Liver (tissue), 9 donors: ENCODE measurements around the gene FEV. TPM values are rescaled to one million over a fixed set of nuclear protein-coding genes. Genes with fewer than 3 reads are reported as not detected.

ENCODE experiments used
- DNase-seq: peaks from one replicate; pipeline ENCODE4 v3.0.0-alpha.2; 2017; ENCODE audit warnings: low spot score
- H3K27ac ChIP-seq, 2 donors: one replicate each; pipeline ENCODE4 v1.7.0; 2013; ENCODE audit warnings: inconsistent platforms in 2 of 2, low read length in 2 of 2, control low read depth in 1 of 2, low read depth in 1 of 2, mild to moderate bottlenecking in 1 of 2
- H3K27me3 ChIP-seq, 4 donors: one replicate each; pipeline versions ENCODE4 v1.6.1 to v1.7.0; 2013; ENCODE audit warnings: low read length in 3 of 4, inconsistent platforms in 1 of 4, mild to moderate bottlenecking in 1 of 4, moderate library complexity in 1 of 4; ENCODE audit not compliant: control insufficient read depth in 4 of 4, insufficient read depth in 4 of 4
- H3K36me3 ChIP-seq, 4 donors: one replicate each; pipeline versions ENCODE4 v1.6.1 to v1.7.0; 2013; ENCODE audit warnings: low read length in 3 of 4, mild to moderate bottlenecking in 3 of 4, low read depth in 1 of 4, moderate library complexity in 1 of 4; ENCODE audit not compliant: control insufficient read depth in 4 of 4, insufficient read depth in 3 of 4
- H3K4me1 ChIP-seq, 4 donors: one replicate each; pipeline versions ENCODE4 v1.6.1 to v1.7.0; 2013; ENCODE audit warnings: low read length in 3 of 4, mild to moderate bottlenecking in 3 of 4, moderate library complexity in 1 of 4; ENCODE audit not compliant: control insufficient read depth in 4 of 4, insufficient read depth in 4 of 4
- H3K4me3 ChIP-seq, 3 donors: one replicate each; pipeline versions ENCODE4 v1.6.1 to v1.7.0; 2013; ENCODE audit warnings: low read length in 3 of 3, control low read depth in 1 of 3, low read depth in 1 of 3, mild to moderate bottlenecking in 1 of 3
- H3K9ac ChIP-seq, 2 donors: one replicate each; pipeline ENCODE4 v1.7.0; 2013; ENCODE audit warnings: low read length in 2 of 2, mild to moderate bottlenecking in 2 of 2, moderate library complexity in 2 of 2, control low read depth in 1 of 2, low read depth in 1 of 2
- H3K9me3 ChIP-seq, 4 donors: one replicate each; pipeline versions ENCODE4 v1.6.1 to v1.7.0; 2013; ENCODE audit warnings: low read length in 3 of 4; ENCODE audit not compliant: control insufficient read depth in 4 of 4
- ATF3 ChIP-seq: IDR thresholded peaks from 2 replicates; pipeline ENCODE4 v1.6.1; 2016; ENCODE audit warnings: antibody characterized with exemption
- CTCF ChIP-seq: fragments of 150-350 bp; IDR thresholded peaks from 2 replicates; pipeline ENCODE4 v1.5.1; 2017; ENCODE audit warnings: improper control_type of control experiment, low read depth, low read length; ENCODE audit not compliant: missing input control
- EGR1 ChIP-seq, 2 donors: IDR thresholded peaks; 2 replicates each; pipeline ENCODE4 v1.6.1; 2016 to 2018; ENCODE audit warnings: antibody characterized with exemption in 2 of 2, low read depth in 2 of 2
- FOXA1 ChIP-seq: IDR thresholded peaks from 2 replicates; pipeline ENCODE4 v1.6.1; 2016; ENCODE audit warnings: antibody characterized with exemption
- FOXA2 ChIP-seq: IDR thresholded peaks from 2 replicates; pipeline ENCODE4 v1.6.1; 2016; ENCODE audit warnings: antibody characterized with exemption
- GABPA ChIP-seq, 2 donors: IDR thresholded peaks in 1 of 2; conservative IDR thresholded peaks in 1 of 2; 2 replicates each; pipeline ENCODE4 v1.6.1; 2016; ENCODE audit warnings: antibody characterized with exemption in 2 of 2, mild to moderate bottlenecking in 1 of 2, moderate library complexity in 1 of 2
- HNF4A ChIP-seq, 2 donors: conservative IDR thresholded peaks; 2 replicates each; pipeline ENCODE4 v1.6.1; 2016; ENCODE audit warnings: antibody characterized with exemption in 2 of 2, mild to moderate bottlenecking in 2 of 2
- HNF4G ChIP-seq: IDR thresholded peaks from 2 replicates; pipeline ENCODE4 v1.6.1; 2016; ENCODE audit warnings: antibody characterized with exemption
- JUND ChIP-seq, 2 donors: IDR thresholded peaks; 2 replicates each; pipeline ENCODE4 v1.6.1; 2016; ENCODE audit warnings: antibody characterized with exemption in 2 of 2
- MAX ChIP-seq: IDR thresholded peaks from 2 replicates; pipeline ENCODE4 v1.6.1; 2016; ENCODE audit warnings: antibody characterized with exemption
- NR2F2 ChIP-seq: IDR thresholded peaks from 2 replicates; pipeline ENCODE4 v1.6.1; 2016; ENCODE audit warnings: antibody characterized with exemption
- RAD21 ChIP-seq, 2 donors: IDR thresholded peaks; 2 replicates each; pipeline ENCODE4 v1.6.1; 2016; ENCODE audit warnings: antibody characterized with exemption in 2 of 2, mild to moderate bottlenecking in 2 of 2
- RXRA ChIP-seq, 2 donors: IDR thresholded peaks; 2 replicates each; pipeline ENCODE4 v1.6.1; 2017 to 2018; ENCODE audit warnings: antibody characterized with exemption in 2 of 2, mild to moderate bottlenecking in 1 of 2
- SP1 ChIP-seq: IDR thresholded peaks from 2 replicates; pipeline ENCODE4 v1.6.1; 2018; ENCODE audit warnings: antibody characterized with exemption, mild to moderate bottlenecking
- TAF1 ChIP-seq: conservative IDR thresholded peaks from 2 replicates; pipeline ENCODE4 v1.6.1; 2016; ENCODE audit warnings: antibody characterized with exemption, mild to moderate bottlenecking
- YY1 ChIP-seq: IDR thresholded peaks from 2 replicates; pipeline ENCODE4 v1.6.1; 2016; ENCODE audit warnings: antibody characterized with exemption, mild to moderate bottlenecking
- WGBS: extraction: QIAGEN DNeasy Blood & Tissue Kit; methylation state at CpG from one replicate; pipeline ENCODE4 v1.1.7; 2013; 5-methylcytosine and 5-hydroxymethylcytosine counted together
- polyA plus RNA-seq, 2 donors: library from polyadenylated mRNA; stranded (reverse) in 1 of 2; unstranded in 1 of 2; fragments of 200-250 nt in 1 of 2; fragments of >200 nt in 1 of 2; fragmentation: Nextera tagmentation in 1 of 2; extraction: Ambion mirVana in 1 of 2; gene quantifications; one replicate each; pipeline versions ENCODE4 v1.2.1 to v1.2.3, GENCODE V29; 2013 to 2015
- total RNA-seq, 2 donors: library from RNA; depleted of rRNA; stranded (reverse); fragments of >200 nt; gene quantifications; one replicate each; pipeline ENCODE4 v1.2.3, GENCODE V29; 2014
- TF ChIP-seq, protein P1 (sequence below): IDR thresholded peaks from 2 replicates; pipeline ENCODE4 v1.6.1; 2016; ENCODE audit warnings: antibody characterized with exemption
- TF ChIP-seq, protein P2 (sequence below): IDR thresholded peaks from 2 replicates; pipeline ENCODE4 v1.6.1; 2016; ENCODE audit warnings: antibody characterized with exemption, mild to moderate bottlenecking
- donor health status: healthy.
- donor health status: healthy.
- donor health status: healthy.
- donor health status: healthy.
- donor health status: healthy.

Gene FEV
- total and polyA plus RNA-seq, 4 donors = not detected

GRCh38 chr2:218952160-218952559 is 32.8 kb downstream of the FEV start:
- H3K27me3 ChIP-seq = no peaks in the 10 kb centered on the region
- no peak overlapping the region for H3K27ac ChIP-seq
- H3K9me3 ChIP-seq = peaks cover 0 to 3% (median 0%) of the 10 kb centered on the region in 4 donors
- TF ChIP-seq YY1 (no peak), HNF4A (conservative IDR thresholded peaks at IDR 0.05) (no peak), SP1 (no peak), EGR1 (IDR thresholded peaks at IDR 0.05; ENCODE audit: low read depth in 2 of 2) (no peak), TAF1 (no peak), CTCF (no peak), JUND (IDR thresholded peaks at IDR 0.05) (no peak), ATF3 (no peak), HNF4G (no peak), RAD21 (IDR thresholded peaks at IDR 0.05) (no peak), FOXA1 (no peak), RXRA (IDR thresholded peaks at IDR 0.05) (no peak), GABPA (IDR thresholded peaks at IDR 0.05 in 1 of 2, conservative IDR thresholded peaks at IDR 0.05 in 1 of 2) (no peak), NR2F2 (no peak), MAX (no peak)
- TF ChIP-seq, protein P1, sequence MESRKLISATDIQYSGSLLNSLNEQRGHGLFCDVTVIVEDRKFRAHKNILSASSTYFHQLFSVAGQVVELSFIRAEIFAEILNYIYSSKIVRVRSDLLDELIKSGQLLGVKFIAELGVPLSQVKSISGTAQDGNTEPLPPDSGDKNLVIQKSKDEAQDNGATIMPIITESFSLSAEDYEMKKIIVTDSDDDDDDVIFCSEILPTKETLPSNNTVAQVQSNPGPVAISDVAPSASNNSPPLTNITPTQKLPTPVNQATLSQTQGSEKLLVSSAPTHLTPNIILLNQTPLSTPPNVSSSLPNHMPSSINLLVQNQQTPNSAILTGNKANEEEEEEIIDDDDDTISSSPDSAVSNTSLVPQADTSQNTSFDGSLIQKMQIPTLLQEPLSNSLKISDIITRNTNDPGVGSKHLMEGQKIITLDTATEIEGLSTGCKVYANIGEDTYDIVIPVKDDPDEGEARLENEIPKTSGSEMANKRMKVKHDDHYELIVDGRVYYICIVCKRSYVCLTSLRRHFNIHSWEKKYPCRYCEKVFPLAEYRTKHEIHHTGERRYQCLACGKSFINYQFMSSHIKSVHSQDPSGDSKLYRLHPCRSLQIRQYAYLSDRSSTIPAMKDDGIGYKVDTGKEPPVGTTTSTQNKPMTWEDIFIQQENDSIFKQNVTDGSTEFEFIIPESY = no peak
- TF ChIP-seq, protein P2, sequence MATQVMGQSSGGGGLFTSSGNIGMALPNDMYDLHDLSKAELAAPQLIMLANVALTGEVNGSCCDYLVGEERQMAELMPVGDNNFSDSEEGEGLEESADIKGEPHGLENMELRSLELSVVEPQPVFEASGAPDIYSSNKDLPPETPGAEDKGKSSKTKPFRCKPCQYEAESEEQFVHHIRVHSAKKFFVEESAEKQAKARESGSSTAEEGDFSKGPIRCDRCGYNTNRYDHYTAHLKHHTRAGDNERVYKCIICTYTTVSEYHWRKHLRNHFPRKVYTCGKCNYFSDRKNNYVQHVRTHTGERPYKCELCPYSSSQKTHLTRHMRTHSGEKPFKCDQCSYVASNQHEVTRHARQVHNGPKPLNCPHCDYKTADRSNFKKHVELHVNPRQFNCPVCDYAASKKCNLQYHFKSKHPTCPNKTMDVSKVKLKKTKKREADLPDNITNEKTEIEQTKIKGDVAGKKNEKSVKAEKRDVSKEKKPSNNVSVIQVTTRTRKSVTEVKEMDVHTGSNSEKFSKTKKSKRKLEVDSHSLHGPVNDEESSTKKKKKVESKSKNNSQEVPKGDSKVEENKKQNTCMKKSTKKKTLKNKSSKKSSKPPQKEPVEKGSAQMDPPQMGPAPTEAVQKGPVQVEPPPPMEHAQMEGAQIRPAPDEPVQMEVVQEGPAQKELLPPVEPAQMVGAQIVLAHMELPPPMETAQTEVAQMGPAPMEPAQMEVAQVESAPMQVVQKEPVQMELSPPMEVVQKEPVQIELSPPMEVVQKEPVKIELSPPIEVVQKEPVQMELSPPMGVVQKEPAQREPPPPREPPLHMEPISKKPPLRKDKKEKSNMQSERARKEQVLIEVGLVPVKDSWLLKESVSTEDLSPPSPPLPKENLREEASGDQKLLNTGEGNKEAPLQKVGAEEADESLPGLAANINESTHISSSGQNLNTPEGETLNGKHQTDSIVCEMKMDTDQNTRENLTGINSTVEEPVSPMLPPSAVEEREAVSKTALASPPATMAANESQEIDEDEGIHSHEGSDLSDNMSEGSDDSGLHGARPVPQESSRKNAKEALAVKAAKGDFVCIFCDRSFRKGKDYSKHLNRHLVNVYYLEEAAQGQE = no peak
- DNase-seq = no peak
- no peaks in the 10 kb centered on the region for H3K4me1 ChIP-seq
- no peak overlapping the region for H3K4me3 ChIP-seq
- WGBS = 93% methylated on average over 7 of the region's 7 CpGs
- no peaks in the 10 kb centered on the region for H3K36me3 ChIP-seq
- H3K9ac ChIP-seq = no peak overlapping the region

- DNase-seq = no peak
- no peak overlapping the region for H3K27ac ChIP-seq
- H3K27me3 ChIP-seq = peaks cover 0 to 6% (median 0%) of the 10 kb centered on the region in 4 donors
- no peak overlapping the region for H3K9ac ChIP-seq
- TF ChIP-seq HNF4A (conservative IDR thresholded peaks at IDR 0.05) = no peak
- no peak for TF ChIP-seq SP1
- no peak for TF ChIP-seq YY1
- TF ChIP-seq FOXA1 = no peak
- TF ChIP-seq NR2F2 = no peak
- TF ChIP-seq EGR1 (IDR thresholded peaks at IDR 0.05; ENCODE audit: low read depth in 2 of 2) = no peak
- TF ChIP-seq FOXA2 = no peak
- no peak for TF ChIP-seq RXRA (IDR thresholded peaks at IDR 0.05)
- H3K4me3 ChIP-seq = no peak overlapping the region
- no peaks in the 10 kb centered on the region for H3K9me3 ChIP-seq
- 79% methylated on average over 1 of the region's 1 CpG for WGBS
- no peaks in the 10 kb centered on the region for H3K36me3 ChIP-seq
- H3K4me1 ChIP-seq = no peaks in the 10 kb centered on the region
Measured at GRCh38 chr2:218946621-218947020, 38.4 kb downstream of the FEV start.
